GM23248 (cell line): ENCODE results near the gene ABHD12B.

ENCODE experiments used
- EZH2 ChIP-seq: fragments of 200-600 bp; sonication (generic); IDR thresholded peaks from 2 replicates; pipeline ENCODE4 v1.6.1; 2018; ENCODE audit warnings: antibody characterized with exemption, mild to moderate bottlenecking; ENCODE audit not compliant: insufficient read depth, poor library complexity, severe bottlenecking
- EZH2phosphoT487 ChIP-seq: fragments of 200-600 bp; sonication (generic); IDR thresholded peaks from 2 replicates; pipeline ENCODE4 v1.6.1; 2018; ENCODE audit warnings: antibody characterized with exemption, moderate library complexity, mild to moderate bottlenecking, low read depth; ENCODE audit not compliant: insufficient read depth

DNA sequence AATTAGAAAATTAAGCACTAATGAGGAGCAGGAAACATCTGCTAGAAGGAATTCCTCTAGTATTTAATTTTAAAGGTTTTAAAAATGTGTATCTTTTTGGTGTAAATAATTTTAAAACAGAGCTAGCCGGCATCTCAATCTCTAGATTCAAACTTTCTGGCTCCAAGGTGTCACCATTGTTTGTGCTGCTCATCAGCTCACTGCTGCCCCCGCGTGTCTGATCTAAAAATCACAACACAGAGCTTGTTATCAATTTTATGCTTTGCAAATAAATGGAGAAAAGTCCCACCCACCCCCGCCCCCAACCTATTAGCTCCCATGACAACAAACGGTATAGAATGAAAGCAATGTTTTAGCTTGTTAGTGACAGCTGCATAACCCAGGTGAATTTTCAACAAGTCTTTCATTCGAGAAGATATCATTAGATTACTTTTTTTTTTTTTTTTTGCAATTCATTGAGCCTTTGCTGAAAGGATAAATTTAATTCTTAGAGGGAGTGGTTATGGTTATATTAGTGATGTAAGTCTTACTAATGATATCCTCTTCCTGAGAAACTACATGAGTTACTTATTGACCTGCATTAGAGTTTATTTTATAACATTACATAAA, 11.3 kb upstream of the ABHD12B start:
- TF ChIP-seq EZH2phosphoT487 = no peak
- TF ChIP-seq EZH2 = no peak
